Mammary epithelial cell (primary cell): Measurements from ENCODE around the gene PMM1.

Source experiments
- EZH2 ChIP-seq: IDR thresholded peaks from 2 replicates; pipeline ENCODE4 v1.6.1; 2012; ENCODE audit warnings: low read length, inconsistent platforms, borderline replicate concordance
- TF ChIP-seq, protein P1 (sequence below), 2 donors: IDR thresholded peaks in 1 of 2; conservative IDR thresholded peaks in 1 of 2; 2 replicates each; pipeline ENCODE4 v1.5.1; 2011 to 2012; ENCODE audit warnings: inconsistent platforms in 2 of 2, low read length in 2 of 2, mild to moderate bottlenecking in 2 of 2, control low read depth in 1 of 2, low read depth in 1 of 2; ENCODE audit not compliant: insufficient read depth in 1 of 2; ENCODE audit errors: extremely low read depth in 1 of 2

DNA sequence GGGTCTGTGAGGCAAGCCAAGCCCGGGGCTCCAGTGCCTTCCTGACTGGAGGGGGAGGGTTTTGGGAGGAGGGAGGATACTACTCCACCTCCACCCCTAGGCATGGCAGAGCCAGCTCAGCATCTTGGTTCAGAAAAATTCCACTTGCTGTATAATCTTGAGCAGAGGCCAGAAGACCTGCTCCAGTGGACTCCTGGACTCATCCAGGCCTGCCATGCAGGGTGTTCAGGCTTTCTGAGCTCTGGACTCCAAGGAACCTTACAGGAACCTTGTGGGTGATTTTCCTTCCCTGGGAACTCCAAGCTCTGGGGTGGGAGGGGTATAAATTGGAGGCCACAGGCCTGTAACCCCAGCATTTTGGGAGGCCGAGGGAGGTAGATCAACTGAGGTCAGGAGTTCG lies 19.4 kb downstream of the PMM1 start:
- TF ChIP-seq, protein P1, sequence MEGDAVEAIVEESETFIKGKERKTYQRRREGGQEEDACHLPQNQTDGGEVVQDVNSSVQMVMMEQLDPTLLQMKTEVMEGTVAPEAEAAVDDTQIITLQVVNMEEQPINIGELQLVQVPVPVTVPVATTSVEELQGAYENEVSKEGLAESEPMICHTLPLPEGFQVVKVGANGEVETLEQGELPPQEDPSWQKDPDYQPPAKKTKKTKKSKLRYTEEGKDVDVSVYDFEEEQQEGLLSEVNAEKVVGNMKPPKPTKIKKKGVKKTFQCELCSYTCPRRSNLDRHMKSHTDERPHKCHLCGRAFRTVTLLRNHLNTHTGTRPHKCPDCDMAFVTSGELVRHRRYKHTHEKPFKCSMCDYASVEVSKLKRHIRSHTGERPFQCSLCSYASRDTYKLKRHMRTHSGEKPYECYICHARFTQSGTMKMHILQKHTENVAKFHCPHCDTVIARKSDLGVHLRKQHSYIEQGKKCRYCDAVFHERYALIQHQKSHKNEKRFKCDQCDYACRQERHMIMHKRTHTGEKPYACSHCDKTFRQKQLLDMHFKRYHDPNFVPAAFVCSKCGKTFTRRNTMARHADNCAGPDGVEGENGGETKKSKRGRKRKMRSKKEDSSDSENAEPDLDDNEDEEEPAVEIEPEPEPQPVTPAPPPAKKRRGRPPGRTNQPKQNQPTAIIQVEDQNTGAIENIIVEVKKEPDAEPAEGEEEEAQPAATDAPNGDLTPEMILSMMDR (conservative IDR thresholded peaks at IDR 0.05 in 1 of 2, IDR thresholded peaks at IDR 0.05 in 1 of 2; ENCODE audit: extremely low read depth in 1 of 2, insufficient read depth in 1 of 2, low read depth in 1 of 2, low read length in 2 of 2), result no peak
- no peak for TF ChIP-seq EZH2
